Measurements from ENCODE around the gene PRKACG. TPM values are rescaled to one million over a fixed set of nuclear protein-coding genes. Genes with fewer than 3 reads are reported as not detected.
"Not testable (repeated sequence)": the region's sequence is repeated elsewhere in the genome, so short reads cannot be mapped to it uniquely, and the experiment has no call there.

The PRKACG gene
- total RNA-seq, 1 experiment from 2014 or later, result not detected

DNA sequence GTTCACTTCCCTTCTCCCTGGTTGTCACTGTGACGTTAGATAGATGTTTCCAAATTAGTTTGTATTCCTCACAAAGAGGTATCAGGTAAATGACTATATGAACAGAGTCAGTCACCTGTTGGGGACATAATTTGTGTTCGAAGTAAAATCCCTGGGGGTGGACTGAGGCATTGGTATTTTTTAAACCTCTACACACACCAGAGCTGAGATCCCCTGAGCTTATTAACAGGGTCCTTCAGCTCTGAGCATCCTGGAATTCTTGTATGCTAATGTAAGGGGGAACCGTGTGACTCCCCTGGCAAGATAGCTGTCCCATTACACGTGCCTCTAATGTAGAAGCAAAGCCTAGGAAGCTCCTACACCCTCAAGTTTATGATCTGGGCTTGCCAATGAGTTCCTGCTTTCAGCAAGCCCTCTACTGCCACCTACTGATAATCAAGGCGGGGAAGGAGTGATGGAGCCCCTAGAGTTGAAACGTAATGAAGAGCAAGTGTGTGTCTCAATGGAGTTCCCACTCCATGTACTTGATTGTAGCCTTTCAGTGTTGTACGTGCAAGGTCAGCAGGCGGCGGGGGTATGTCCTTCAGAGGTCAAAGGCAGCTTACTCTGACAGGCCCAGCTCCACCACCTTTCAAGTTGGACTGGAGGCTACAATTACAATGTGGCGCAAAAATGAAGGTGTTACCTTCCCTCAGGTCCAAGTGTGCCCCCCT is 14.4 kb downstream of the PRKACG start:
- Histone ChIP-seq H3K4me3 (ENCODE audit: low read length) (no peak overlapping the region), H3K36me3 (ENCODE audit: insufficient read depth, low read length) (no peaks in the 10 kb centered on the region), H3K9ac (ENCODE audit: low read length) (no peak overlapping the region), H3K27me3 (ENCODE audit: low read length) (no peaks in the 10 kb centered on the region), H2AFZ (ENCODE audit: low read length) (no peak overlapping the region), H3K9me3 (ENCODE audit: low read length) (no peaks in the 10 kb centered on the region), H3K9me2 (replicated peaks; ENCODE audit: insufficient read depth, low read length) (no peaks in the 10 kb centered on the region), H3K27ac (ENCODE audit: low read length) (no peak overlapping the region), H3K79me2 (ENCODE audit: low read length) (no peaks in the 10 kb centered on the region), H3K4me1 (ENCODE audit: low read length) (no peaks in the 10 kb centered on the region), H3K4me2 (ENCODE audit: low read depth, low read length, poor library complexity, severe bottlenecking) (no peak overlapping the region), H4K20me1 (ENCODE audit: insufficient read depth, low read depth, low read length) (no peaks in the 10 kb centered on the region)
- DNase-seq, result peak; percentile 87

DNA sequence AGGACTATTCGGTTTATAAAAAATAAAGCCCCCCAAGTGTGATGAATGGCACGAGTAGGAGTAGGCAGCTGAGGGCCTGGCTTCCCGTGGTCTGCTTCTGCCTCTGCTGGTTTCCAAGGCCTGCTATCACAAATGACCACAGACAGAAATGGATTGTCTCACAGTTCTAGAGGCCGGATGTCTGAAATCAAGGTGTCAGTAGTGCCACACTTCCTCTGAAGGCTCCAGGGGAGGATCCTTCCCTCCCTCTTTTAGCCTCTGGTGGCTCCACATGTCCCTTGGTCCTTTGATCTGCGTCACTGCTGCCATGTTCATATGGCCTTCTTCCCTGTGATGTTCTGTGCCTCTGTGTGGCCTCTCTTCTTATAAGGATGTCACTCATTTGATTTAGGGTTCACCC is 15.1 kb downstream of the PRKACG start:
- H3K27ac ChIP-seq (ENCODE audit: low read length), result no peak overlapping the region
- no peak overlapping the region for H3K4me2 ChIP-seq (ENCODE audit: low read depth, low read length, poor library complexity, severe bottlenecking)
- H4K20me1 ChIP-seq (ENCODE audit: insufficient read depth, low read depth, low read length), result no peaks in the 10 kb centered on the region
- no peaks in the 10 kb centered on the region for H3K36me3 ChIP-seq (ENCODE audit: insufficient read depth, low read length)
- H3K4me1 ChIP-seq (ENCODE audit: low read length), result no peaks in the 10 kb centered on the region
- H3K9me3 ChIP-seq (ENCODE audit: low read length), result no peaks in the 10 kb centered on the region
- no peaks in the 10 kb centered on the region for H3K79me2 ChIP-seq (ENCODE audit: low read length)
- DNase-seq, result no peak
- H3K27me3 ChIP-seq (ENCODE audit: low read length), result no peaks in the 10 kb centered on the region
- no peak overlapping the region for H3K9ac ChIP-seq (ENCODE audit: low read length)
- H3K4me3 ChIP-seq (ENCODE audit: low read length), result no peak overlapping the region
- H3K9me2 ChIP-seq (replicated peaks; ENCODE audit: insufficient read depth, low read length), result no peaks in the 10 kb centered on the region
- H2AFZ ChIP-seq (ENCODE audit: low read length), result no peak overlapping the region

- Histone ChIP-seq H4K20me1 (ENCODE audit: insufficient read depth, low read depth, low read length) (no peaks in the 10 kb centered on the region), H3K9me2 (replicated peaks; ENCODE audit: insufficient read depth, low read length) (no peaks in the 10 kb centered on the region), H3K4me2 (ENCODE audit: low read depth, low read length, poor library complexity, severe bottlenecking) (no peak overlapping the region), H2AFZ (ENCODE audit: low read length) (no peak overlapping the region), H3K27me3 (ENCODE audit: low read length) (no peaks in the 10 kb centered on the region), H3K4me1 (ENCODE audit: low read length) (no peaks in the 10 kb centered on the region), H3K4me3 (ENCODE audit: low read length) (no peak overlapping the region), H3K27ac (ENCODE audit: low read length) (no peak overlapping the region), H3K79me2 (ENCODE audit: low read length) (no peaks in the 10 kb centered on the region), H3K9ac (ENCODE audit: low read length) (no peak overlapping the region), H3K9me3 (ENCODE audit: low read length) (no peaks in the 10 kb centered on the region), H3K36me3 (ENCODE audit: insufficient read depth, low read length) (no peaks in the 10 kb centered on the region)
- no peak for DNase-seq
Measured at GRCh38 chr9:68998385-68998784, 15.5 kb downstream of the PRKACG start.

GRCh38 chr9:68997666-68998065 is 16.2 kb downstream of the PRKACG start:
- H3K4me1 ChIP-seq (ENCODE audit: low read length), result no peaks in the 10 kb centered on the region
- H3K79me2 ChIP-seq (ENCODE audit: low read length), result no peaks in the 10 kb centered on the region
- H3K9me2 ChIP-seq (replicated peaks; ENCODE audit: insufficient read depth, low read length), result no peaks in the 10 kb centered on the region
- H3K9me3 ChIP-seq (ENCODE audit: low read length), result no peaks in the 10 kb centered on the region
- H3K27ac ChIP-seq (ENCODE audit: low read length), result no peak overlapping the region
- H3K27me3 ChIP-seq (ENCODE audit: low read length), result no peaks in the 10 kb centered on the region
- H3K4me2 ChIP-seq (ENCODE audit: low read depth, low read length, poor library complexity, severe bottlenecking), result no peak overlapping the region
- H3K4me3 ChIP-seq (ENCODE audit: low read length), result no peak overlapping the region
- no peak for DNase-seq
- no peak overlapping the region for H3K9ac ChIP-seq (ENCODE audit: low read length)
- H2AFZ ChIP-seq (ENCODE audit: low read length), result no peak overlapping the region
- no peaks in the 10 kb centered on the region for H4K20me1 ChIP-seq (ENCODE audit: insufficient read depth, low read depth, low read length)
- H3K36me3 ChIP-seq (ENCODE audit: insufficient read depth, low read length), result no peaks in the 10 kb centered on the region

GRCh38 chr9:68996462-68996861 is 17.5 kb downstream of the PRKACG start:
- no peaks in the 10 kb centered on the region for H3K36me3 ChIP-seq (ENCODE audit: insufficient read depth, low read length)
- H3K4me3 ChIP-seq (ENCODE audit: low read length), result no peak overlapping the region
- no peak overlapping the region for H3K27ac ChIP-seq (ENCODE audit: low read length)
- 0 out of 2 replicates have a peak overlapping the region, but pooled peaks have one; percentile 11 for H2AFZ ChIP-seq (ENCODE audit: low read length)
- H3K9me3 ChIP-seq (ENCODE audit: low read length), result no peaks in the 10 kb centered on the region
- no peaks in the 10 kb centered on the region for H3K9me2 ChIP-seq (replicated peaks; ENCODE audit: insufficient read depth, low read length)
- no peak overlapping the region for H3K9ac ChIP-seq (ENCODE audit: low read length)
- no peaks in the 10 kb centered on the region for H3K4me1 ChIP-seq (ENCODE audit: low read length)
- DNase-seq, result no peak
- H3K79me2 ChIP-seq (ENCODE audit: low read length), result no peaks in the 10 kb centered on the region
- no peak overlapping the region for H3K4me2 ChIP-seq (ENCODE audit: low read depth, low read length, poor library complexity, severe bottlenecking)
- H3K27me3 ChIP-seq (ENCODE audit: low read length), result no peaks in the 10 kb centered on the region
- H4K20me1 ChIP-seq (ENCODE audit: insufficient read depth, low read depth, low read length), result no peaks in the 10 kb centered on the region

- no peak overlapping the region for H3K9ac ChIP-seq (ENCODE audit: low read length)
- no peaks in the 10 kb centered on the region for H3K36me3 ChIP-seq (ENCODE audit: insufficient read depth, low read length)
- H3K79me2 ChIP-seq (ENCODE audit: low read length), result no peaks in the 10 kb centered on the region
- no peaks in the 10 kb centered on the region for H4K20me1 ChIP-seq (ENCODE audit: insufficient read depth, low read depth, low read length)
- H3K9me3 ChIP-seq (ENCODE audit: low read length), result no peaks in the 10 kb centered on the region
- no peaks in the 10 kb centered on the region for H3K27me3 ChIP-seq (ENCODE audit: low read length)
- H3K9me2 ChIP-seq (replicated peaks; ENCODE audit: insufficient read depth, low read length), result no peaks in the 10 kb centered on the region
- no peak overlapping the region for H2AFZ ChIP-seq (ENCODE audit: low read length)
- H3K4me1 ChIP-seq (ENCODE audit: low read length), result no peaks in the 10 kb centered on the region
- no peak overlapping the region for H3K4me3 ChIP-seq (ENCODE audit: low read length)
- DNase-seq, result no peak
- H3K4me2 ChIP-seq (ENCODE audit: low read depth, low read length, poor library complexity, severe bottlenecking), result no peak overlapping the region
- no peak overlapping the region for H3K27ac ChIP-seq (ENCODE audit: low read length)
Measured at GRCh38 chr9:68995776-68996175, 18.1 kb downstream of the PRKACG start.

DNA sequence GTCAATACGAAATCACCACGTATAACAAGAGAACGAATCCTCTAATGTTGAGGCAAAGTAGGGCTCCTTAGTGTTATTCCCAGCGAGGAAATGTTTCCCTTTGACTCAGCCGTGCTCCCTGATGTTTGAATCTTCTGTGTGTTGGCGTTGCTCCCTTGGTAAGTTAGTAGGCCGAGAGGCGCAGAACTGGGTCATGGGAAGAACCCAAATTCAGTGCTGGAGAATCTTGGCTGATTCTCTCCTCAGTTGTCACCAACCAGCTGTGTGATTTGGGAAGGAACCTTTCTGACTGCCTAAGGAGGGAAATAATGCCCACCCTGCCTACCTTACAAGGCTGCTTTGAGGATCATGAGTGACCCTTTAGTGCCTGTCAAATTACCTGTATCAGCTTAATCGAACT is 22.5 kb downstream of the PRKACG start:
- Histone ChIP-seq H3K27ac (ENCODE audit: low read length) (no peak overlapping the region), H3K36me3 (ENCODE audit: insufficient read depth, low read length) (no peaks in the 10 kb centered on the region), H2AFZ (ENCODE audit: low read length) (no peak overlapping the region), H3K27me3 (ENCODE audit: low read length) (no peaks in the 10 kb centered on the region), H3K4me2 (ENCODE audit: low read depth, low read length, poor library complexity, severe bottlenecking) (no peak overlapping the region), H4K20me1 (ENCODE audit: insufficient read depth, low read depth, low read length) (no peaks in the 10 kb centered on the region), H3K4me3 (ENCODE audit: low read length) (no peak overlapping the region), H3K9me3 (ENCODE audit: low read length) (no peaks in the 10 kb centered on the region), H3K9ac (ENCODE audit: low read length) (no peak overlapping the region), H3K4me1 (ENCODE audit: low read length) (no peaks in the 10 kb centered on the region), H3K9me2 (replicated peaks; ENCODE audit: insufficient read depth, low read length) (no peaks in the 10 kb centered on the region), H3K79me2 (ENCODE audit: low read length) (no peaks in the 10 kb centered on the region)
- no peak for DNase-seq

- H2AFZ ChIP-seq (ENCODE audit: low read length); H3K9ac ChIP-seq (ENCODE audit: low read length); H3K9me2 ChIP-seq (replicated peaks; ENCODE audit: insufficient read depth, low read length); DNase-seq; H3K9me3 ChIP-seq (ENCODE audit: low read length); H3K27ac ChIP-seq (ENCODE audit: low read length); H3K4me3 ChIP-seq (ENCODE audit: low read length); H3K4me1 ChIP-seq (ENCODE audit: low read length); H3K27me3 ChIP-seq (ENCODE audit: low read length); H4K20me1 ChIP-seq (ENCODE audit: insufficient read depth, low read depth, low read length); H3K79me2 ChIP-seq (ENCODE audit: low read length); H3K4me2 ChIP-seq (ENCODE audit: low read depth, low read length, poor library complexity, severe bottlenecking); H3K36me3 ChIP-seq (ENCODE audit: insufficient read depth, low read length): not testable (repeated sequence)
Measured at GRCh38 chr9:68986949-68987348, 27.0 kb downstream of the PRKACG start.
